Brain pericyte (primary cell): ENCODE results near the gene RPP14.

Experiments used
- DNase-seq: peaks from one replicate; pipeline ENCODE4 v3.0.0-alpha.2; 2012; ENCODE audit warnings: low read depth, low spot score

The RPP14 gene

GRCh38 chr3:58291671-58292338 is 14.2 kb upstream of the RPP14 start:
- DNase-seq, result no peak

- no peak for DNase-seq
These were observed 13.2 kb upstream of the RPP14 start for GRCh38 chr3:58292866-58293265.

- DNase-seq, result no peak
These were observed 12.5 kb upstream of the RPP14 start for GRCh38 chr3:58293516-58293915.

- no peak for DNase-seq
These were observed 9.8 kb upstream of the RPP14 start for GRCh38 chr3:58296269-58296668.

GRCh38 chr3:58296843-58297242 is 9.2 kb upstream of the RPP14 start:
- DNase-seq, result no peak

GRCh38 chr3:58298190-58298589 is 7.9 kb upstream of the RPP14 start:
- no peak for DNase-seq

- no peak for DNase-seq
These were observed 7.0 kb upstream of the RPP14 start for GRCh38 chr3:58299075-58299474.

- DNase-seq, result no peak
These were observed 6.1 kb upstream of the RPP14 start for GRCh38 chr3:58299839-58300516.

- DNase-seq, result no peak
These were observed 1.7 kb downstream of the RPP14 start for GRCh38 chr3:58307639-58308215.

GRCh38 chr3:58308728-58309127 is 2.7 kb downstream of the RPP14 start:
- DNase-seq, result no peak

GRCh38 chr3:58317811-58318210 is 11.8 kb downstream of the RPP14 start:
- DNase-seq, result no peak

- DNase-seq, result no peak
These were observed 15.7 kb downstream of the RPP14 start for GRCh38 chr3:58321791-58322190.

- DNase-seq, result no peak
These were observed 16.7 kb downstream of the RPP14 start for GRCh38 chr3:58322793-58323192.

- no peak for DNase-seq
These were observed 17.7 kb downstream of the RPP14 start for GRCh38 chr3:58323529-58324390.

- DNase-seq, result no peak
These were observed 18.6 kb downstream of the RPP14 start for GRCh38 chr3:58324391-58325390.

- no peak for DNase-seq
These were observed 19.5 kb downstream of the RPP14 start for GRCh38 chr3:58325525-58325992.

- no peak for DNase-seq
These were observed 20.3 kb downstream of the RPP14 start for GRCh38 chr3:58326267-58326900.

GRCh38 chr3:58329150-58329921 is 23.3 kb downstream of the RPP14 start:
- DNase-seq, result no peak

- DNase-seq, result no peak
These were observed 23.9 kb downstream of the RPP14 start for GRCh38 chr3:58329922-58330413.
